ENCODE measurements around the gene ADCY10. TPM values are rescaled to one million over a fixed set of nuclear protein-coding genes. Genes with fewer than 3 reads are reported as not detected.

ADCY10 gene
- total and polyA plus RNA-seq, 2 donors (not counting 3 experiments of a cell fraction or from before 2014, with no cell fraction given): not detected

GRCh38 chr1:167808690-167809089, 105.2 kb downstream of the ADCY10 start:
- DNase-seq (ENCODE audit: low read depth, low spot score): no peak
- Histone ChIP-seq H2AFZ (ENCODE audit: low read depth, low read length) (no peak overlapping the region), H3K9me3 (replicated peaks; ENCODE audit: control insufficient read depth, insufficient read depth, low read length) (no peaks in the 10 kb centered on the region), H3K36me3 (ENCODE audit: control insufficient read depth in 2 of 2, extremely low read depth in 1 of 2, insufficient read depth in 2 of 2, low read length in 2 of 2) (no peaks in the 10 kb centered on the region), H3K4me2 (ENCODE audit: insufficient read depth, low read length) (no peak overlapping the region), H3K4me3 (replicated peaks in 1 of 3; ENCODE audit: insufficient read depth in 1 of 3, low read depth in 1 of 3, low read length in 3 of 3) (no peak overlapping the region), H3K9ac (replicated peaks; ENCODE audit: extremely low read depth, insufficient read depth, low read length) (no peak overlapping the region), H3K79me2 (ENCODE audit: control insufficient read depth, insufficient read depth, low read length) (no peaks in the 10 kb centered on the region), H4K20me1 (replicated peaks; ENCODE audit: control insufficient read depth, extremely low read depth, insufficient read depth, low read length) (no peaks in the 10 kb centered on the region), H3K9me1 (replicated peaks; ENCODE audit: control insufficient read depth, extremely low read depth, insufficient read depth, low read length) (no peaks in the 10 kb centered on the region), H3K4me1 (ENCODE audit: control insufficient read depth, extremely low read depth, insufficient read depth, low read length) (no peaks in the 10 kb centered on the region), H3K27me3 (ENCODE audit: control insufficient read depth in 2 of 2, insufficient read depth in 2 of 2, low read length in 2 of 2) (no peaks in the 10 kb centered on the region), H3K27ac (ENCODE audit: insufficient read depth, low read depth, low read length) (no peak overlapping the region)
- ChIA-PET POLR2A (no interaction called here), CTCF (interaction anchor here (2.3 kb wide), 1 partner anchor 274 kb away, joined by 9 read pairs; no protein-coding TSS in a partner anchor)
- no TSS peak for BruUV-seq (replicated peaks)
- FAIRE-seq: no peak
- no peak for TF ChIP-seq MYC (IDR thresholded peaks at IDR 0.05; ENCODE audit: low read depth, low read length)
- TF ChIP-seq JUN (IDR thresholded peaks at IDR 0.05; ENCODE audit: borderline replicate concordance, insufficient read depth, insufficient read length, low read depth): no peak
- TF ChIP-seq EZH2 (IDR thresholded peaks at IDR 0.05; ENCODE audit: borderline replicate concordance, low read depth, low read length, severe bottlenecking): no peak
- no peak for TF ChIP-seq POLR2A (IDR thresholded peaks at IDR 0.05; ENCODE audit: low read depth, low read length)
- no peak for TF ChIP-seq GATA2 (IDR thresholded peaks at IDR 0.05; ENCODE audit: insufficient read depth, insufficient read length, low read depth, low read length)
- TF ChIP-seq, protein P1, sequence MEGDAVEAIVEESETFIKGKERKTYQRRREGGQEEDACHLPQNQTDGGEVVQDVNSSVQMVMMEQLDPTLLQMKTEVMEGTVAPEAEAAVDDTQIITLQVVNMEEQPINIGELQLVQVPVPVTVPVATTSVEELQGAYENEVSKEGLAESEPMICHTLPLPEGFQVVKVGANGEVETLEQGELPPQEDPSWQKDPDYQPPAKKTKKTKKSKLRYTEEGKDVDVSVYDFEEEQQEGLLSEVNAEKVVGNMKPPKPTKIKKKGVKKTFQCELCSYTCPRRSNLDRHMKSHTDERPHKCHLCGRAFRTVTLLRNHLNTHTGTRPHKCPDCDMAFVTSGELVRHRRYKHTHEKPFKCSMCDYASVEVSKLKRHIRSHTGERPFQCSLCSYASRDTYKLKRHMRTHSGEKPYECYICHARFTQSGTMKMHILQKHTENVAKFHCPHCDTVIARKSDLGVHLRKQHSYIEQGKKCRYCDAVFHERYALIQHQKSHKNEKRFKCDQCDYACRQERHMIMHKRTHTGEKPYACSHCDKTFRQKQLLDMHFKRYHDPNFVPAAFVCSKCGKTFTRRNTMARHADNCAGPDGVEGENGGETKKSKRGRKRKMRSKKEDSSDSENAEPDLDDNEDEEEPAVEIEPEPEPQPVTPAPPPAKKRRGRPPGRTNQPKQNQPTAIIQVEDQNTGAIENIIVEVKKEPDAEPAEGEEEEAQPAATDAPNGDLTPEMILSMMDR (IDR thresholded peaks at IDR 0.05; ENCODE audit: extremely low read depth in 1 of 2, insufficient read depth in 1 of 2, low read depth in 1 of 2, low read length in 2 of 2): no peak
- no peak for TF ChIP-seq POLR2AphosphoS5 (IDR thresholded peaks at IDR 0.05; ENCODE audit: insufficient read depth, low read depth, low read length)
- TF ChIP-seq, protein P2, sequence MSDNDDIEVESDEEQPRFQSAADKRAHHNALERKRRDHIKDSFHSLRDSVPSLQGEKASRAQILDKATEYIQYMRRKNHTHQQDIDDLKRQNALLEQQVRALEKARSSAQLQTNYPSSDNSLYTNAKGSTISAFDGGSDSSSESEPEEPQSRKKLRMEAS (IDR thresholded peaks at IDR 0.05; ENCODE audit: insufficient read depth, insufficient read length): no peak
- no peak for TF ChIP-seq FOS (IDR thresholded peaks at IDR 0.05; ENCODE audit: borderline replicate concordance, insufficient read depth, low read length)
- intact Hi-C loops (cut with micrococcal nuclease): no loop called here
- dilution Hi-C loops (cut with MboI; ENCODE audit: extremely low pct_ligation_motif_present, low sequenced_read_pairs): no loop called here
